ENCODE data around the gene C20orf204.

The C20orf204 gene

GRCh38 chr20:64045346-64046011 lies 9.5 kb downstream of the C20orf204 start:
- H3K36me3 Mint-ChIP-seq: no peaks in the 10 kb centered on the region
- peaks cover 17% of the 10 kb centered on the region for H3K4me1 Mint-ChIP-seq
- DNase-seq (ENCODE audit: low spot score in 2 of 2): no peak
- H3K4me3 Mint-ChIP-seq: no peak overlapping the region
- no peak overlapping the region for H3K27ac Mint-ChIP-seq
- ATAC-seq: no peak
- no peaks in the 10 kb centered on the region for H3K9me3 Mint-ChIP-seq

- H3K4me1 Mint-ChIP-seq: peaks cover 17% of the 10 kb centered on the region
- peak overlapping the region; percentile 38 for H3K4me3 Mint-ChIP-seq
- no peaks in the 10 kb centered on the region for H3K36me3 Mint-ChIP-seq
- DNase-seq (ENCODE audit: low spot score in 2 of 2): no peak
- H3K9me3 Mint-ChIP-seq: no peaks in the 10 kb centered on the region
- no peak for ATAC-seq
- H3K27ac Mint-ChIP-seq: no peak overlapping the region
These were observed 11.0 kb downstream of the C20orf204 start for GRCh38 chr20:64047046-64047389.

DNA sequence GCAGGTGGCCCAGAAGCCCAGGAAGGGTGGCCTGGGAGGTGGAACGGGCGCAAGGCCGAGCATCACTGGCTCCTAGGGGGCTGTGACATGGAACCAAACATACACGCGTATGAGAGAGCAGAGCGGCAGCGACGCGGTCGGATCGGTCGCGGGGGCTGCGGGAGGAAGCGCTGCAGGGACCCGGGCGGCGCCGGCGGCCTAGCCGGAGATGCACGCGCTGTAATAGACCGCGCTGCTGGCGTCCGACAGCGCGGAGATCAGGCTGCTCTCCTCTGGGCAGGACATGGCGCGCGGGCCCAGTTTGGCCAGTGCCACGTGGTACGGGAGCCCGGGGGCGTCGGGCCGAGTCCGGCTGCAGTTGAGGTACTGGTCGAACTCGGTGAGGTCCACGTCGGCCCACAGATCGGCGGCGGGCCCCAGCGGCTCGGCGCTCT lies 12.0 kb downstream of the C20orf204 start:
- ATAC-seq (no peak), DNase-seq (ENCODE audit: low spot score in 2 of 2) (no peak)
- Mint-ChIP-seq H3K36me3 (no peaks in the 10 kb centered on the region), H3K27ac (no peak overlapping the region), H3K4me1 (peaks cover 17% of the 10 kb centered on the region), H3K9me3 (no peaks in the 10 kb centered on the region), H3K4me3 (peak overlapping the region; percentile 38)

DNA sequence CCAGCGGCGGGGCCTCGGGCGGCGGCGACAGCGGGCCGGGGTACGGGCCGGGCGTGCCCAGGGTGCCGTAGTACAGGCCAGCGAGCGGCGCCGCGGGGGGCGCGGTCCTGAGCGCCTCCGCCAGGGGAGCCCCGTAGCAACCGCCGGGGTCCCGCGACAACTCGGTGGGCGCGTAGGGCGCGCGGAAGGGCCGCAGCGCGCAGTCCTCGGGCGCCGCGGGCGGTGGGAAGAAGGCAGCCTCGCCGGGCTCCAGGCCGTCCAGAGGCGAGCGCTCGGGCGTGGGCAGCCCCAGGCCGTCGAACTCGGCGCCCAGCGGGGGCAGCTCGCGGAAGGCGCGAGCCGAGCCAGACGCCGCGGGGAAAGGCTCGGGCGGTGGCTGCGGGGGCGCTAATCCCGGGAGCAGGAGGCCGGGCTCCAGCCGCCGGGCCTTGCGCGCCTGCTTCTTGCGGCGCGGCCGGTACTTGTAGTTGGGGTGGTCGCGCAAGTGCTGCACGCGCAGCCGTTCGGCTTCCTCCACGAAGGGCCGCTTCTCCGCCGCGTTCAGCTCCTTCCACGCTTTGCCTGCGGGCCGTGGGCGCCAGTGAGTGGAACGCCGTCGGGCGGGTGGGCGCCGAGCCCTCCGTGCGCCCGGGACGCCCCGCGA lies 12.5 kb downstream of the C20orf204 start:
- no peak for ATAC-seq
- H3K36me3 Mint-ChIP-seq: no peaks in the 10 kb centered on the region
- H3K9me3 Mint-ChIP-seq: no peaks in the 10 kb centered on the region
- DNase-seq (ENCODE audit: low spot score in 2 of 2): no peak
- H3K4me1 Mint-ChIP-seq: peaks cover 20% of the 10 kb centered on the region
- H3K4me3 Mint-ChIP-seq: peak overlapping the region; percentile 53
- H3K27ac Mint-ChIP-seq: no peak overlapping the region

DNA sequence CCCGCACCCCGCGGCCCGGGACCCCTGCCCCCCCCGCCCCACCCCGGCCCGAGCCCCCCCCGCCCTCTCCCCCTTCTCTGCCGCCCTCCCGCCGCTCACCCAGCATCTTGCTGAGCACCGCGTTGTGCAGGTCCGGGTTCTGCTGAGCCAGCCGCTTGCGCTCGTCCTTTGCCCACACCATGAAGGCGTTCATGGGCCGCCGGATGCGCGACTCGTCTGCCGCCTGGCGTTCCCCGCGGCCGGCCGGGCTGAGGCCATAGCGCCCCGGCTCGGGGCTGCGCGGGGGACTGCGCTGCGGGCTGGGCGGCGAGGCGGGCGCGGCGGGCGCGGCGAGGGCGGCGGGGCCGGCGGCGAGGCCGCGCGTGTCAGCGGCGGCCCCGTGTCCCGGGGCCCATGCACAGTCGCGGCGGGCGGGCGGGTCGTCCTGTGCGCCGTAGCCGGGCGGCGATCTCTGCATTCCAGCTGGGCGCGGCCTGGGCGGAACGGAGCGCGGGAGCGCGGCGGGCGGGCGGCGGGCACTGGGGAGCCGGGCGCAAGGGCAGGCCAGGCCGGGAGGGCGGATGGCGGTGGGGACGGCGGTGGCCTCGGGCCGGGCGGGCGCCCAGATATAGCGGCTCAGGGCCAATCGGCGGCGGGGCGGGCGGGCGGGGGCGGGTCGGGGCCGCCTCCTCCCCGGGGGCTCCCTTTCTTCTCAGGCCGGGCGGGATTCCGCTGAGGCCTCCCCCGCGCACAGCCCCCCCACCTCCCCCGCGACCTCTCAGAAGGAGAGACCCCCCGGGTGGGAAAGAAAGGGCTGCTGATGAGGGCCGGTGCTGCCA lies 13.3 kb downstream of the C20orf204 start, which contains the start of gene SOX18:
Gene SOX18 (minus strand): TSS at position 580 of the 818 bp plus-strand sequence. CDS start 123 bp downstream, at position 457.
- Mint-ChIP-seq H3K4me1 (peaks cover 24% of the 10 kb centered on the region), H3K9me3 (no peaks in the 10 kb centered on the region), H3K36me3 (peaks cover under 1% of the 10 kb centered on the region), H3K27ac (no peak within 1 kb of the TSS), H3K4me3 (peak within 1 kb of the TSS; percentile 53)
- DNase-seq (ENCODE audit: low spot score in 2 of 2) (no peak), ATAC-seq (peak; percentile 66)

- Mint-ChIP-seq H3K4me1 (peaks cover 24% of the 10 kb centered on the region), H3K36me3 (peaks cover 4% of the 10 kb centered on the region), H3K27ac (no peak overlapping the region), H3K9me3 (no peaks in the 10 kb centered on the region), H3K4me3 (peak overlapping the region; percentile 37)
- DNase-seq (ENCODE audit: low spot score in 2 of 2) (no peak), ATAC-seq (no peak)
These were observed 13.9 kb downstream of the C20orf204 start for GRCh38 chr20:64049878-64050260.

- H3K4me3 Mint-ChIP-seq: peak overlapping the region; percentile 37
- H3K4me1 Mint-ChIP-seq: peaks cover 29% of the 10 kb centered on the region
- no peak for DNase-seq (ENCODE audit: low spot score in 2 of 2)
- no peak overlapping the region for H3K27ac Mint-ChIP-seq
- H3K9me3 Mint-ChIP-seq: no peaks in the 10 kb centered on the region
- peaks cover 4% of the 10 kb centered on the region for H3K36me3 Mint-ChIP-seq
- no peak for ATAC-seq
These were observed 14.5 kb downstream of the C20orf204 start for GRCh38 chr20:64050261-64051032.

- Mint-ChIP-seq H3K36me3 (peaks cover 4% of the 10 kb centered on the region), H3K4me1 (peaks cover 26% of the 10 kb centered on the region), H3K27ac (no peak overlapping the region), H3K9me3 (no peaks in the 10 kb centered on the region), H3K4me3 (peak overlapping the region; percentile 24)
- ATAC-seq: no peak
- DNase-seq (ENCODE audit: low spot score in 2 of 2): no peak
These were observed 15.1 kb downstream of the C20orf204 start for GRCh38 chr20:64051033-64051452.

DNA sequence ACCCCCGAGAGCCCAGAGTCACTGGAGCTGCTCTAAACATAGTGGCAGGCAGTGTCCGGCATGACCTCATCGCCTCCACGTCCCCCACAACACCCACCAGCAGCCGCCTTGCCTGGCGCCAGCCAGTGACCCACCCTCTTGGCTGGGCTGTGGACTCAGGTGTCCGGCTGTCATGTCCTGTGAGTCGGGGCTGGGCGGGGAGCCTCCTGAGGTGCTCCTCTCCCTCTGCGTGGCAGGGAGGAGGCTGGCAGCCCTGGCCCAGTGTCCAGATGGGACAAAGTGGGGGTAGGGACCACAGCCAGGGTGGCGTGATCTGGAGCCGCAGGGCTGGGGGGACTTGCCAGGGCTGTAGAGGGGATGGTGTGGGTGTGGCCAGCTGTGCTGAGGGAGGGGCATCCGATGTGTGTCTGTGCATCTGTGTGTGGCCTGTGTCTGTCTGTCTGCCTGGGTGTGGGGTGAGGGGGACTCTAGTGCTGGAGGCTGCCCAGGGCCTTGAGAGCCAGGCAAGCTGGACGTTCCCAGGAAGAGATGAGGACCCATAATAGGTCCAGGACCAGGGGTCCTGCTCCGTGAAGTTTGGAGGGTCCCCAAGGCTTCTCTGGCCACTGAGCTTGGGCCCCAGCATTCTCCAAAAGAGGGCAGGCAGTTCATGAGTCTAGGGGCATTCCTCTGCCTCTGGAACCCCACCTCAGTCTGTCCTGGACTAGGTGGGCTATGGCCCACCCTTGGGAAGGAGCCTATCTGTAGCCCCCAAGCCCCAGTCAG lies 15.8 kb downstream of the C20orf204 start:
- no peak for DNase-seq (ENCODE audit: low spot score in 2 of 2)

GRCh38 chr20:64052326-64052722 lies 16.3 kb downstream of the C20orf204 start:
- no peak for DNase-seq (ENCODE audit: low spot score in 2 of 2)
- Mint-ChIP-seq H3K36me3 (peaks cover 4% of the 10 kb centered on the region), H3K4me1 (peaks cover 21% of the 10 kb centered on the region), H3K9me3 (no peaks in the 10 kb centered on the region), H3K27ac (no peak overlapping the region), H3K4me3 (no peak overlapping the region)
- ATAC-seq: no peak

More for the DNA sequence above, 15.8 kb downstream of the C20orf204 start:
- Mint-ChIP-seq H3K4me3 (no peak overlapping the region), H3K9me3 (no peaks in the 10 kb centered on the region), H3K36me3 (peaks cover 4% of the 10 kb centered on the region), H3K27ac (no peak overlapping the region), H3K4me1 (peaks cover 20% of the 10 kb centered on the region)
- no peak for ATAC-seq

DNA sequence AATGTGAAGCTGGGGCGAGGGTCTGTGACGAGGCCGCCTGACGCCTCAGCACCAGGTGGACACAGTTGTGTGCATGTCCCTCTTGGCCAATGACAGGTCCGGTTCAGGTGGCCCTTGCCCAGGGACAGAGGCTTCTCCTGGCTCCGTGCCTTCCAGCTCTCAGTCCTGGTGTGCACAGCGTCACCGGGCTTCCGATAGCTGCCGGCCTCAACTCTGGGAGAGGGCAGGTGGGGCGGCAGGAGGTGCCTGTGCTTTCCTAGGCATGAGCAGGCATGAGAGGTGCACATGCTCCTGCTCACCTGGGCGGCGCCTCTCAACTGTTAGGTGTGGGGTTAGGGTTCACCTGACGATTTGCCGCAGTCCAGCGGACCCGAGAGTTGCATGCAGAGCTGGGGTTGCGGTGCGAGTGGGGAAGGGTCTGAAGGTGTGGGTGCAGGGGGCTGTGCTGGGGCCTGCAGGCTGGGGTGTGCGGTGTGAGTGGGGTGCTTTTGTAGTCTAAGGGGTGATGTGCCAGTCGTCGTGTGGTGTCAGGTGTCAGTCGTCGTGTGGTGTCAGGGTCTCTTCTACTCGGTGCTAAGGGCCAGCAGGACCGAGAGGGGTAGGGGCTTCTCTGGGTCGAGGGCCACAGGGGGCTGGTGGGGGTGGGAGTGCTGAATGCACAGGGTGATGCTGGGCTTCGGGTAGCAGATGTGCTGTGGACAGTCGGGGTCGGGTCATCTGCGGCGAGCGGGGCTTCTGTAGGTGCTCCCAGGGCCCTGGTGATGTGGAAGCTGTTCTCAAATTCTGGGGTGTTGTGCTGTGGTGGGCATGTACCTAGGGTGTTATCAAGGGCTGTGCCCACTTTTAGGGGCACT lies 17.2 kb downstream of the C20orf204 start:
- Mint-ChIP-seq H3K9me3 (no peaks in the 10 kb centered on the region), H3K36me3 (peaks cover 7% of the 10 kb centered on the region), H3K27ac (no peak overlapping the region), H3K4me3 (no peak overlapping the region), H3K4me1 (peaks cover 29% of the 10 kb centered on the region)
- ATAC-seq (no peak), DNase-seq (ENCODE audit: low spot score in 2 of 2) (no peak)

GRCh38 chr20:64053841-64054661 lies 18.1 kb downstream of the C20orf204 start:
- ATAC-seq (no peak), DNase-seq (ENCODE audit: low spot score in 2 of 2) (no peak)
- no peaks in the 10 kb centered on the region for H3K9me3 Mint-ChIP-seq
- no peak overlapping the region for H3K4me3 Mint-ChIP-seq
- no peak overlapping the region for H3K27ac Mint-ChIP-seq
- H3K36me3 Mint-ChIP-seq: peaks cover 12% of the 10 kb centered on the region
- H3K4me1 Mint-ChIP-seq: peaks cover 34% of the 10 kb centered on the region

- Mint-ChIP-seq H3K36me3 (peaks cover 12% of the 10 kb centered on the region), H3K4me1 (peaks cover 39% of the 10 kb centered on the region), H3K4me3 (peak overlapping the region; percentile 21), H3K27ac (peak overlapping the region; percentile 71), H3K9me3 (no peaks in the 10 kb centered on the region)
- ATAC-seq (no peak), DNase-seq (ENCODE audit: low spot score in 2 of 2) (no peak)
These were observed 19.5 kb downstream of the C20orf204 start for GRCh38 chr20:64055396-64055892.
